ENCODE results near the gene C1orf35. TPM values are rescaled to one million over a fixed set of nuclear protein-coding genes. Genes with fewer than 3 reads are reported as not detected.

Gene C1orf35
- total and polyA plus RNA-seq, 9 of the 15 experiments (the other 6 are each of a cell fraction or from before 2014, with no cell fraction given), result 3.2 to 48.7 (median 12.5) TPM

- TF ChIP-seq ZNF778 (CRISPR knock-in tag; IDR thresholded peaks at IDR 0.05) (no peak), ZBTB34 (CRISPR knock-in tag; IDR thresholded peaks at IDR 0.05) (no peak), SMC3 (conservative IDR thresholded peaks at IDR 0.05; ENCODE audit: insufficient read depth, low read depth, low read length) (no peak), MTA3 (IDR thresholded peaks at IDR 0.05; ENCODE audit: borderline replicate concordance) (no peak), GTF2B (IDR thresholded peaks at IDR 0.05; ENCODE audit: extremely low read depth, insufficient read length) (no peak), MLLT1 (IDR thresholded peaks at IDR 0.05) (no peak), FOXK2 (conservative IDR thresholded peaks at IDR 0.05 in 1 of 2, IDR thresholded peaks at IDR 0.05 in 1 of 2; ENCODE audit: low read depth in 2 of 2) (no peak), FOXO4 (CRISPR knock-in tag; IDR thresholded peaks at IDR 0.05) (no peak), HINFP (tag; conservative IDR thresholded peaks at IDR 0.05; ENCODE audit: low read depth) (no peak), NR0B1 (IDR thresholded peaks at IDR 0.05; ENCODE audit: partially characterized antibody) (no peak), ID3 (CRISPR knock-in tag; IDR thresholded peaks at IDR 0.05) (no peak), ID3 (tag; IDR thresholded peaks at IDR 0.05) (no peak)
Measured at GRCh38 chr1:228088586-228089498, 14.3 kb downstream of the C1orf35 start (continued).
